H1 (cell line): ENCODE results near the gene MAD2L1. TPM values are rescaled to one million over a fixed set of nuclear protein-coding genes. Genes with fewer than 3 reads are reported as not detected.

Experiments used
- SUZ12 ChIP-seq: fragments of 200-600 bp; sonication (generic); IDR thresholded peaks from 2 replicates; pipeline ENCODE4 v1.6.1; 2012; ENCODE audit warnings: mild to moderate bottlenecking, inconsistent platforms, low read length, moderate library complexity, mixed read lengths
- polyA plus RNA-seq, 7 experiments: library from polyadenylated mRNA; depleted of rRNA in 3 of 7; stranded (reverse) in 5 of 7; unstranded in 2 of 7; fragments of >200 nt in 5 of 7; fragments of 200-250 nt in 2 of 7; gene quantifications; 1 replicate in 5 of 7; 2 replicates in 1 of 7; 4 replicates in 1 of 7; pipeline versions ENCODE4 v1.2.1 to v1.2.3, GENCODE V29; 2011 to 2013; ENCODE audit warnings: missing spikeins in 2 of 7, mixed read lengths in 2 of 7
- total RNA-seq: library from RNA; stranded (reverse); fragmentation: NEBNext Ultra II Directional; extraction: Animal tissue kit (Norgen Biotek cat#: 25700); gene quantifications from 2 replicates; pipeline ENCODE4 v1.2.1, GENCODE V29; 2021

MAD2L1 gene
- total and polyA plus RNA-seq, 2 of the 8 experiments (the other 6 are each of a cell fraction or from before 2014, with no cell fraction given), result 51.1 to 88.1 TPM

- no peak for TF ChIP-seq SUZ12
Measured at GRCh38 chr4:120070196-120070595, 3.5 kb upstream of the MAD2L1 start (continued).
